ENCODE results near the gene CPEB1. TPM values are rescaled to one million over a fixed set of nuclear protein-coding genes. Genes with fewer than 3 reads are reported as not detected.

The CPEB1 gene
- total RNA-seq, 8 experiments from 2014 or later, result 0.70 to 16.4 (median 7.3) TPM

DNA sequence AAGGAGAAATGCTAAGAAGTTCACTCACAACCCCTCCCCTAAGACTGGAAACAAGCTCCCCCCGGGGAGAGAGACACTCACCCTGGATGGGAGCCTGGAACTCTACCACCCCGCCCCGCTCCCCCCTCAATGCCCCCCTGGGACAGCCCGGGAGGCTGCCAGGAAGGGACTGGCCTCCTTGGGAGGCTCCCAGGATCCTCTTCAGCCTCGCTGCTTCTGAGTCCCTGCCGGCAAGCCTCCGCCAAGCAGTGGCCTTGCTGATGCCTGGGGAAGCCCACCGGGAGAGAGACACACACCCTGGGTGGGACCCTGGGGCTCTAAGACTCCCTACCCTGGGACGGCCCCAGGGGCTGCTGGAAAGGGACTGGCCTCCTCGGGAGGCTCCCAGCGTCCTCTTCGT is 33.4 kb downstream of the CPEB1 start:
- in situ Hi-C loops (cut with MboI; ENCODE audit: low pct_unique_long_range_greater_than_20kb in 2 of 9, low sequenced_read_pairs in 9 of 9, unreplicated experiment in 9 of 9), result no loop called here
- Histone ChIP-seq H3K4me1 (replicated peaks in 1 of 2) (no peaks in the 10 kb centered on the region), H3K4me3 (no peak overlapping the region), H3K27ac (no peak overlapping the region)
- ATAC-seq (replicated peaks in 6 of 8), result peak in 3 of 8 experiments; percentile 16 to 75 (median 60)
- WGBS, 10 experiments, result 78% methylated on average over 3 of the region's 12 CpGs; no CpG with 5 or more reads in 9 of the 10 experiments

DNA sequence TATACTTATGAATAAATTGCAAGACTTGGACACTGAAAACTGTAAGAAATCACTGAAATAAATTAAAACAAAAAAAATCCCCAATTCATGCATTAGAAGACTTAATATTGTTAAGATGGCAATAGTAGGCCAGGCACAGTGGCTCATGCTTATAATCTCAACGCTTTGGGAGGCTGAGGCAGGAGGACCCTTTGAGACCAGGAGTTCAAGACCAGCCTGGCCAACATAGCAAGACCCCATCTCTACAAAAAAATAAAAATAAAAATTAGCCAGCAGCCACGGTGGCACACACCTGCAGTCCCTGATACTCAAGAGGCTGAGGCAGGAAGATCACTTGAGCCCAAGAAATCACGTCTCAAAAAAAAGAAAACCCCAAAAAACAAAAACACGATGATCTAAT is 35.8 kb downstream of the CPEB1 start:
- Histone ChIP-seq H3K4me3 (no peak overlapping the region), H3K4me1 (replicated peaks in 1 of 2) (no peaks in the 10 kb centered on the region), H3K27ac (no peak overlapping the region)
- in situ Hi-C loops (cut with MboI; ENCODE audit: low pct_unique_long_range_greater_than_20kb in 2 of 9, low sequenced_read_pairs in 9 of 9, unreplicated experiment in 9 of 9), result no loop called here
- ATAC-seq (replicated peaks in 6 of 8), result no peak
- 39 to 100% (median 92%) methylated on average over 1 to 4 of the region's 4 CpGs; no CpG with 5 or more reads in 1 of the 10 experiments for WGBS, 10 experiments

DNA sequence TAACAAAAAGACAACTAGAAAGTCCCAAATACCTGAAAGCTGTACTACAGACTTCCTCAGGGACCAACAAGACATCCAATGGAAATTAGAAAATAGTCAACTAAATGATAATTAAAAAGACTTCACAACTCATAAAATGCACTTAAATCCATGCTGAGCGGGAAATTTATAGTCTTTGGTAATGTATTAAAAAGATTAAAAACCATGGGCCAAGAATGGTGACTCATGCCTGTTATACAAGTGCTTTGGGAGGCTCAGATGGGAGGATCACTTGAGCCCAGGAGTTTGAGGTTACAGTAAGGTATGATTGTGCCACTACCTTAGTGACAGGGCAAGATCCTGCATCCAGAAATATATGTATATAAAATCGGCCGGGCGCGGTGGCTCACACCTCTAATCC is 45.0 kb downstream of the CPEB1 start:
- ATAC-seq (replicated peaks in 6 of 8), result no peak
- 40 to 100% (median 88%) methylated on average over 1 to 5 of the region's 5 CpGs; no CpG with 5 or more reads in 1 of the 10 experiments for WGBS, 10 experiments
- in situ Hi-C loops (cut with MboI; ENCODE audit: low pct_unique_long_range_greater_than_20kb in 2 of 9, low sequenced_read_pairs in 9 of 9, unreplicated experiment in 9 of 9), result no loop called here
- no peaks in the 10 kb centered on the region for H3K4me1 ChIP-seq (replicated peaks in 1 of 2)
- H3K27ac ChIP-seq, result no peak overlapping the region
- H3K4me3 ChIP-seq, result no peak overlapping the region

DNA sequence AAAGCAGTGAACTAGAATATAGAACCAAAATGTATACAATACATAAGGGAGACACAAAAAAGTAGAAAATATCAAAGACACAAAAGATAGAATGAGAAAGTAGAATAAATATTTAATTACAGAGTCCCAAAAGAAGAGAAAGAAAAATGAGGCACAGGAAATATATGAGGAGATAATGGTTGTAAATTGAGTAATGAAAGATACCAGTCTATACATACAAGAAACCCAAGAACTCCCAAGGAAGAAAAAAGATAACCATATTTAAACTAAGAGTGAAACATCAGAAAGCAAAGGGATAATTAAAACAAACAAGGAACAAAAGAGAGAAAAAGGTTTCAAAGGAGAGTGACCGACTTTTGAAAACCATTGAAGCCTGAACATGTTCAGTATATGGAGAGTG is 47.3 kb downstream of the CPEB1 start:
- no peak for ATAC-seq (replicated peaks in 6 of 8)

DNA sequence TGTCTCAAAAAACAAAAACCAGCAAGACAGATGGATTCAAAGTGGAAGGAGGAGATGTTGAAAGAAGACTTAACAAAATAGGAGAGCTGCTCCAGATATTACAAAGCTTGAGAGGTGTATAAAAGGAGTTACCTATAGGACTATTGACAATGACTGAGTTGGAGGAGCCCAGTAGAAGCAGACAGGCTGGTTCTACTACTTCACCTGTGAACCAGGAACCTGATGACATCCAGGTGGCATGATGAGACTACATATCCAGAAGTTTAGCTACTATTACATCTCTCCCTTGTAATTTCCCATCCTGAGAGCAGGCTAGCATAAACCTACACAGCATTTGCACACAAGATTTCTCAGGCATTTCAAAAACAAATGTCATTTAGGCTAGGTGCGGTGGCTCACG is 49.3 kb downstream of the CPEB1 start:
- H3K4me3 ChIP-seq, result no peak overlapping the region
- in situ Hi-C loops (cut with MboI; ENCODE audit: low pct_unique_long_range_greater_than_20kb in 2 of 9, low sequenced_read_pairs in 9 of 9, unreplicated experiment in 9 of 9), result loop anchor here in 1 of 9 experiments (25.0 kb wide), 1 partner anchor 389 kb away; the partner anchor contains the start of gene RAMAC
- no CpG with 5 or more reads among the region's 2 CpGs for WGBS, 10 experiments
- H3K27ac ChIP-seq, result no peak overlapping the region
- ATAC-seq (replicated peaks in 6 of 8), result no peak
- H3K4me1 ChIP-seq (replicated peaks in 1 of 2), result no peaks in the 10 kb centered on the region

More for the DNA sequence above, 47.3 kb downstream of the CPEB1 start:
- Histone ChIP-seq H3K4me3 (no peak overlapping the region), H3K27ac (no peak overlapping the region), H3K4me1 (replicated peaks in 1 of 2) (no peaks in the 10 kb centered on the region)
- in situ Hi-C loops (cut with MboI; ENCODE audit: low pct_unique_long_range_greater_than_20kb in 2 of 9, low sequenced_read_pairs in 9 of 9, unreplicated experiment in 9 of 9), result loop anchor here in 1 of 9 experiments (25.0 kb wide), 1 partner anchor 387 kb away; the partner anchor contains the start of gene RAMAC
- 36 to 88% (median 71%) methylated on average over 1 of the region's 1 CpG for WGBS, 10 experiments

DNA sequence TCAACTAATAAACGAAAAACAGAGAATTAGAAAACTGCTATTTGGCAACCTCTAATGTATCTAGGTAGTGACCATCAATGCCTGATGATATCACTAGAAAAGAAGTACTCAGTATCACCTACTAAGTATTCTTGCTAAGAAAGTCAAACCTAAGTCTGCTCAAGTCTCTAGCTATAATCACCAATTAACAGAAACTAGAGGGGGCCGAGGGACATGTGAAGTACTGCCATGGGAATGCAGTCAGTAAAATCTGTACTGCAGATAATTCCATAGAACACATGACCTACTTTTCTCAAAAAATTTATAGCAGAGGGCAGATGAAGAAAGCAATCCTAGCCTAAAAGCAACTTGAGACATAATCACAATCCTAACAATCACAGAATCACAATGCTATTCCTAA is 51.4 kb downstream of the CPEB1 start:
- in situ Hi-C loops (cut with MboI; ENCODE audit: low pct_unique_long_range_greater_than_20kb in 2 of 9, low sequenced_read_pairs in 9 of 9, unreplicated experiment in 9 of 9), result loop anchor here in 1 of 9 experiments (25.0 kb wide), 1 partner anchor 392 kb away; the partner anchor contains the start of gene RAMAC
- ATAC-seq (replicated peaks in 6 of 8), result no peak
- Histone ChIP-seq H3K27ac (no peak overlapping the region), H3K4me3 (no peak overlapping the region), H3K4me1 (replicated peaks in 1 of 2) (no peaks in the 10 kb centered on the region)
- WGBS, 10 experiments, result 0 to 90% (median 33%) methylated on average over 1 to 2 of the region's 2 CpGs; no CpG with 5 or more reads in 1 of the 10 experiments

DNA sequence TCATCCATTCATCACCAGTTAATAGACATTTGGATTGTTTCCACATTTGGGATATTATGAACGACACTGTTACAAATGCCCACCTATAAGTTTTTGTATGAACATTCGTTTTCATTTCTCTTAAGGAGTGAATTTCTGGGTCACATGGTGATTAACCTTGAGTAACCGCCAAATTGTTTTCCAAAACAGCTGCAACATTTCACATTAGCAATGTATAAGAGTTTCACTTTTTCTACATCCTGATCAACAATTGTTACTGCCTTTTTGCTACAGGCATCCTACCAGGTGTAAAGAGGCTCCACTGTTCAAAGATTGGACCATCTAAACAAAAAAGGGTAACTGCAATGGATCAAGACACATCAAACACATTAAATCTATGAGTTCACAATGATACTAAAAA is 52.0 kb downstream of the CPEB1 start:
- WGBS, 10 experiments, result 57 to 100% (median 76%) methylated on average over 1 to 3 of the region's 3 CpGs; no CpG with 5 or more reads in 1 of the 10 experiments

DNA sequence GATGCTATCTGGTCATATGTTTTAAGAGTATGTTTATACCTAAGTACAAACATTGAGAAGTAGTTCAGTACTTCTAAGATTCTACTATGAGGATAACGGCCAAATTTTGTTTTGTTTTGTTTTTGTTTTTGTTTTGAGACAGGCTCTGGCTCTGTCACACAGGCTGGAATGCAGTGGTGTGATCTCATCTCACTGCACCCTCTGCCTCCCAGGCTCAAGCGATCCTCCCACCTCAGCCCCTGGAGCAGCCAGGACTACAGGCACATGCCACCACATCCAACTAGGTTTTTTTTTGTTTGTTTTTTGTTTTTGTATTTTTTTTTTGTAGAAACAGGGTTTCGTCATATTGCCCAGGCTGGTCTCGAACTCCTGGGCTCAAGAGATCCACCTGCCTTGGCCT is 59.4 kb downstream of the CPEB1 start:
- Histone ChIP-seq H3K27ac (no peak overlapping the region), H3K4me3 (no peak overlapping the region), H3K4me1 (replicated peaks in 1 of 2) (no peaks in the 10 kb centered on the region)
- no peak for ATAC-seq (replicated peaks in 6 of 8)
- in situ Hi-C loops (cut with MboI; ENCODE audit: low pct_unique_long_range_greater_than_20kb in 2 of 9, low sequenced_read_pairs in 9 of 9, unreplicated experiment in 9 of 9), result loop anchor here in 1 of 9 experiments (25.0 kb wide), 1 partner anchor 399 kb away; the partner anchor contains the start of gene RAMAC
- WGBS, 10 experiments, result 14 to 85% (median 75%) methylated on average over 1 to 4 of the region's 4 CpGs; no CpG with 5 or more reads in 2 of the 10 experiments

More for the DNA sequence above, 52.0 kb downstream of the CPEB1 start:
- in situ Hi-C loops (cut with MboI; ENCODE audit: low pct_unique_long_range_greater_than_20kb in 2 of 9, low sequenced_read_pairs in 9 of 9, unreplicated experiment in 9 of 9), result loop anchor here in 1 of 9 experiments (25.0 kb wide), 1 partner anchor 392 kb away; the partner anchor contains the start of gene RAMAC
- Histone ChIP-seq H3K4me1 (replicated peaks in 1 of 2) (no peaks in the 10 kb centered on the region), H3K27ac (no peak overlapping the region), H3K4me3 (no peak overlapping the region)
- ATAC-seq (replicated peaks in 6 of 8), result no peak

DNA sequence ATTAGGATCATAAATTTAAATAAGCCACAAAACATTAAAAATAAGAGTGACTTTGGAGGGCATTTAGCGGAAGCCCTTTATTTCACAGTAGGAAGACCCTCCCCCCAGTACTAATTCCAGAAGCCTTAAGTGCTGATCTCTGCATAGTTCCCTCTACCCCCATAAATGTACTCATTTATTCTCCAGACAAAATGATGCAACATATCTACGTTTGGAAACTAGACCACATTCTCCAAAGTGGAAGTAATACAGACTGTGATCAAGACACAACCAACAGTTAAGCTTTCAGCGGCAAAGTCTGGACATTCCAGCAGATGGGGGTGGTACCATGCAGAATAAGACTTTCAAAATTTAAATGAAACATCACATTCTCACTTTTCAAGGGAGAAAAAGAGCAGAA is 62.1 kb downstream of the CPEB1 start:
- Histone ChIP-seq H3K4me1 (replicated peaks in 1 of 2) (no peaks in the 10 kb centered on the region), H3K4me3 (no peak overlapping the region), H3K27ac (no peak overlapping the region)
- 0 to 100% (median 53%) methylated on average over 1 to 3 of the region's 3 CpGs for WGBS, 10 experiments
- in situ Hi-C loops (cut with MboI; ENCODE audit: low pct_unique_long_range_greater_than_20kb in 2 of 9, low sequenced_read_pairs in 9 of 9, unreplicated experiment in 9 of 9), result loop anchor here in 1 of 9 experiments (25.0 kb wide), 1 partner anchor 402 kb away; the partner anchor contains the start of gene RAMAC
- ATAC-seq (replicated peaks in 6 of 8), result peak in 5 of 8 experiments; percentile 26 to 89 (median 43)

DNA sequence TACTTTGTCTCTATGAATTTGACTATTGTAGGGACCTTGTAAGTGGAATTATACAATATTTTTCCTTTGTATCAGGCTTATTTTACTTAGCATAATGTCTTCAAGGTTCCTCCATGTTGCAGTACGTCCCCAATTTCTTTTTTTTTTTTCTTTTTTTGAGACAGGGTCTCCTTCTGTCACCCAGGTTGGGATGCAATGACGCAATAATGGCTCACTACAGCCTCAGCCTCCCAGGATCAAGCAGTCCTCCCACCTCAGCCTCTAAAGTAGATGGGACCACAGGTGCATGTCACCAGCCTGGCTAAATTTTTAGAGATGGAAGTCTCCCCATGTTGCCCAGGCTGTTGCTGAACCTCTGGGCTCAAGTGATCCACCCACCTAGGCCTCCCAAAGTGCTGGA is 66.5 kb downstream of the CPEB1 start:
- H3K4me1 ChIP-seq (replicated peaks in 1 of 2), result no peaks in the 10 kb centered on the region
- H3K4me3 ChIP-seq, result no peak overlapping the region
- 40 to 91% (median 78%) methylated on average over 1 to 2 of the region's 2 CpGs for WGBS, 10 experiments
- in situ Hi-C loops (cut with MboI; ENCODE audit: low pct_unique_long_range_greater_than_20kb in 2 of 9, low sequenced_read_pairs in 9 of 9, unreplicated experiment in 9 of 9), result loop anchor here in 1 of 9 experiments (25.0 kb wide), 1 partner anchor 407 kb away; the partner anchor contains the start of gene RAMAC
- no peak for ATAC-seq (replicated peaks in 6 of 8)
- no peak overlapping the region for H3K27ac ChIP-seq

DNA sequence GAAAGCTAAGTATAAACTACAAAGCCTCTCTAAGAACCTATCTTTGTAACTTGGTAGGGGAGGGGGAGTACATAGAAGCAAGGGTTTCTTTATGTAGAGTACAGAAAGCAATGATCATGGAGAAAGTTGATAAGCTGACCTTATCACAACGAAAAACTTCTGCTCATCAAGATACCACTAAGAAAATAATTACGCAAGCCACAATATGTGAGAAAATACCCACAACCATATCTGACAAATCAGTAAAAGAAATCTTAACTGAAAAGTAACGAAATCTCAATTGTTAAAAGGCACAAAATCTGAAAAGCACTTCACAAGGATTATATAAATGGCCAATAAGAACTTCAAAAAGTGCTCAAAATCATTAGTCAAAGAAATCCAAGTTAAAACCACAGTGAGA is 71.8 kb downstream of the CPEB1 start:
- Histone ChIP-seq H3K27ac (no peak overlapping the region), H3K4me1 (replicated peaks in 1 of 2) (peaks cover 18% of the 10 kb centered on the region in 2 donors), H3K4me3 (no peak overlapping the region)
- no peak for ATAC-seq (replicated peaks in 6 of 8)
- in situ Hi-C loops (cut with MboI; ENCODE audit: low pct_unique_long_range_greater_than_20kb in 2 of 9, low sequenced_read_pairs in 9 of 9, unreplicated experiment in 9 of 9), result loop anchor here in 1 of 9 experiments (25.0 kb wide), 1 partner anchor 412 kb away; the partner anchor contains the start of gene RAMAC
- WGBS, 10 experiments, result 57 to 87% (median 80%) methylated on average over 1 to 3 of the region's 3 CpGs

DNA sequence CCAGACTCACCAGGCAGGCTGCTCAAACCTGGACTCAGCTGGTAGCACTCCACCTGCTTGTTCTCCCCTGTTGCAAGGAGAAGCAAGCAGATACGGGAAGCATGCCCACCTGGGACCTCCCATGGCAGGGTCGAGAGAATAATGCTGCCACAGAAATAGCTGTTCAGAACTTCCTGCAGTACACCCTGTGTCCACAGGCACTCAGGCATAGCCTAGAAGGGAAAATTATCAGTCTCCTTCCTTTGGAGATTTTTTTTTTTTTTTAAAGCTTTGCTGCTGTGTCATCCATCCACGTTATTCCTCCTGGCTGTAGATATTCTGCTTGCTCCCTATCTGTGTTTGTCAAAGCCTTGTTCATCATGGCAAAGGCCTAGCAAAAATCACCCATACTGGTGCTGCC is 74.2 kb downstream of the CPEB1 start:
- Histone ChIP-seq H3K27ac (no peak overlapping the region), H3K4me1 (replicated peaks in 1 of 2) (peaks cover 24 to 25% of the 10 kb centered on the region in 2 donors), H3K4me3 (no peak overlapping the region)
- in situ Hi-C loops (cut with MboI; ENCODE audit: low pct_unique_long_range_greater_than_20kb in 2 of 9, low sequenced_read_pairs in 9 of 9, unreplicated experiment in 9 of 9), result no loop called here
- 20 to 94% (median 68%) methylated on average over 1 to 3 of the region's 3 CpGs; no CpG with 5 or more reads in 3 of the 10 experiments for WGBS, 10 experiments
- ATAC-seq (replicated peaks in 6 of 8), result peak in 2 of 8 experiments; percentile 4 to 6

DNA sequence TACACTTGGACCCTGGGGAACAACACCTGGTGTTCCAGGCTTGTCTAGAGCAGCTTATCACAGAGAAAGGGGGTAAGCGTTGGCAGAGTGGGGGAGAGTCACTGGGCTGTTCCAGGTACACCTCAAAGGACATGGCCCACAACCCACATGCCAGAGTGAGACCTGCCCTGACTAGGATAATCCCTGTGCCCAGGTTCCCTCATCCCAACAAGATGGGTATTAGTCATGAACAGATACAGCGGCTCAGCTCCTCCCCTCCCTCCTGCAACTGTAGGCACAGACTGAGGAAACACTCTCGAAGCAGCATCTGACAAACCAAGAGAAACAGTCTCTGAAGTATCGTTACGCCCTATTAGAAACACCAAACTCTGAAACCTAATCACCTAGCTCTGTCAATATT is 74.9 kb downstream of the CPEB1 start:
- Histone ChIP-seq H3K4me3 (no peak overlapping the region), H3K27ac (peak overlapping the region in 1 of 2 donors; percentile 75), H3K4me1 (replicated peaks in 1 of 2) (peaks cover 24 to 25% of the 10 kb centered on the region in 2 donors)
- in situ Hi-C loops (cut with MboI; ENCODE audit: low pct_unique_long_range_greater_than_20kb in 2 of 9, low sequenced_read_pairs in 9 of 9, unreplicated experiment in 9 of 9), result no loop called here
- ATAC-seq (replicated peaks in 6 of 8), result peak in 7 of 8 experiments; percentile 5 to 18 (median 13)
- WGBS, 10 experiments, result 30 to 100% (median 77%) methylated on average over 1 to 4 of the region's 5 CpGs; no CpG with 5 or more reads in 4 of the 10 experiments
